GM19372 (cell line): Measurements from ENCODE around the gene CLMP.

ENCODE experiments used
- ATAC-seq: cut with Tn5 transposase; IDR thresholded peaks from one replicate; pipeline ENCODE4 v1.9.1; 2021; ENCODE audit warnings: mild to moderate bottlenecking, low read depth, moderate library complexity; ENCODE audit not compliant: unreplicated experiment

CLMP gene

DNA sequence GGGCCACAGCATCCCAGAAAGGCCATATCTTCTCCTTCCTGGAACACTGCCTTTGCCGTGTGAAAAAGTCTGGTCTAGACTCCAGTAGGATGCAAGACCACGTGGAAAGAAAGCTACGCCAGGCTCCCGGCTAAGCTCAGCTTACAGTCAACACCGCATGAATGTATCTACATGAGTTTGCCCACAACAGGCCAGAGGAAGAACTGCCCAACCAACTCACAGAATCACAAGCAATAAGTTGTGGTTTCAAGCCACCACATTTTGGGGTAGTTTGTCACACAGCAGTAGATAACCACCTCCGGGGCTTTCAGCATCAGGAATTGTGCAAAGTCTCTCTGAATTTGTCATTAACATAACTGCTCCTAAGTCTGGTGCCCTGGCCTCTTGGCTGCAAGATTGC is 160.5 kb downstream of the CLMP start:
- ATAC-seq, result no peak

DNA sequence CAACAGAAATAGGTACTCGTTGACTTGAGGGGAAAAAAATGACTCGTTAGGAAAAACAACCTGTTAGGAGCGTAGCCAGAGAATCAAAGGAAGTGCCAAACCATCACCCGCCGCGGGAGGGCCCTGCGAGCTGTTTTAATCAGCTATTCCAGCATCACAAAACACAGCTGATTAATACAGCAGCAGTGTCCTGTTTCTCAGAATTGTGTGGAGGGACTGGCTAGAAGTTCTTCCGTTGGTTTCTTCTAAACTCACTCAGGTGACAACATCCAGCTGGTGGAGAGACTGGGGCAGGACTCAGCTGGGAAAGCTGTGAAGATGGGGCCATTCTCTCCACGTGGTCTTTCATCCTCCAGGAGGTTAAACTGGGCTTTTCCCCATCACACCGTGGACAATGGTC is 161.2 kb downstream of the CLMP start:
- no peak for ATAC-seq

DNA sequence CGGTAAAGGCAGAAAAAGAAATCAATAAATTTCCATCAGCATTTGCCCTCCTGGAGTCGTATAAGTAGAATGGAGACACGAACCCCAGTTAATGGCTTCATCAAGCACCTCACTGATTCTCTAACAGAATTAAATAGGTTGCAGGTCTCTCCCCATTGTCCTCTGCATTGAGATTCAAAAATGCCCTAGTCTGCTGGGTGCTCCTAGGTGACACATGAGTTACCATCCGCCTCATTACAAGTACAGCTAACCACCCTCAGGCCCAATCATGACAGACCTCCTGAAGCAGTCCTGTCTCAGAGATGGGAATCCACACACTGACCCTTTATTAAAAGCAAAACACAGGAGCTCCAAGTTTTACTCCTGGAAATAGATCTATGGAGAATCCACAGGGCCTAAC is 164.5 kb downstream of the CLMP start:
- ATAC-seq, result no peak

DNA sequence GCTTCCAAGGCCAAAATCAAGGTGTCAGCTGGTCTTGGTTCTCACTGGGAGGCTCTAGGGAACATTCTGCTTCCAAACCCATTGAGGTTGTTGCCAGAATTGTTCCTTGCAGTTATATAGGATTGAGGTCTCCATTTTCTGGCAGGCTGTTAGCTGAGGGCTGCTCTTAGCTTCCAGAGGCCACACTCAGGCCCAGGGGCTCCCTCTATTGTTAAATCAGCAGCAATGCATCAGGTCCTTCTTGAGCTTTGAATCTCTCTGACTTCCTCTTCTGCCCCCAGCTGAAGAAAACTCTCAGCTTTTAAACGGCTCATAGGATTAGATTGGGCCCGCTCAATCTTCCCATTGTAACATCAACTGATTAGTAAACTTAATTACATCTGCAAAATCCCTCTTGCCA is 174.1 kb downstream of the CLMP start:
- ATAC-seq, result peak; percentile 61
